CD4-positive, alpha-beta T cell treated with Interleukin-1 beta for 1 hour (primary cell): ENCODE data around the gene NR2F1-AS1.

ENCODE experiments used
- DNase-seq, 2 donors: peaks; one replicate each; pipeline ENCODE4 v3.0.0-alpha.2; 2020 to 2022

NR2F1-AS1 gene

GRCh38 chr5:93378073-93378472 is 202.9 kb downstream of the NR2F1-AS1 start:
- DNase-seq, result no peak

GRCh38 chr5:93371893-93372292 is 209.1 kb downstream of the NR2F1-AS1 start:
- DNase-seq, result no peak

GRCh38 chr5:93364378-93364777 is 216.6 kb downstream of the NR2F1-AS1 start:
- no peak for DNase-seq

GRCh38 chr5:93360436-93361088 is 220.5 kb downstream of the NR2F1-AS1 start:
- DNase-seq, result no peak

GRCh38 chr5:93359960-93360305 is 221.1 kb downstream of the NR2F1-AS1 start:
- DNase-seq, result no peak
